Cardiac muscle cell (in vitro differentiated cells and primary cell): ENCODE data around the gene CCDC169. TPM values are rescaled to one million over a fixed set of nuclear protein-coding genes. Genes with fewer than 3 reads are reported as not detected.

ENCODE experiments used
- DNase-seq, 2 donors: peaks; one replicate each; pipeline versions ENCODE4 v3.0.0 to v3.0.0-alpha.2; 2010 to 2017; ENCODE audit warnings: low read depth in 1 of 2, low spot score in 1 of 2
- H3K27ac ChIP-seq: fragments of 200-600 bp; sonication (generic); 2 replicates; pipeline ENCODE4 v1.5.1; 2016
- H3K27me3 ChIP-seq: fragments of 200-600 bp; sonication (generic); 2 replicates; pipeline ENCODE4 v1.6.0; 2016; ENCODE audit warnings: control low read depth
- H3K36me3 ChIP-seq: fragments of 200-600 bp; sonication (generic); 2 replicates; pipeline ENCODE4 v1.5.1; 2016; ENCODE audit warnings: control low read depth
- H3K4me1 ChIP-seq: fragments of 200-600 bp; sonication (generic); 2 replicates; pipeline ENCODE4 v1.8.1; 2017; ENCODE audit warnings: low read depth, mild to moderate bottlenecking, mixed run types
- H3K4me3 ChIP-seq: fragments of 200-600 bp; sonication (generic); 2 replicates; pipeline ENCODE4 v1.5.1; 2016; ENCODE audit warnings: mild to moderate bottlenecking
- H3K9me3 ChIP-seq: fragments of 200-600 bp; sonication (generic); 2 replicates; pipeline ENCODE4 v1.5.1; 2017; ENCODE audit warnings: low read depth, mild to moderate bottlenecking, control low read depth
- CTCF ChIP-seq: IDR thresholded peaks from 2 replicates; pipeline ENCODE4 v1.5.1; 2012; ENCODE audit warnings: low read depth, mild to moderate bottlenecking, low read length
- polyA plus RNA-seq: library from polyadenylated mRNA; unstranded; fragments of >200 nt; fragmentation: Nextera tagmentation; extraction: Ambion mirVana; gene quantifications from 2 replicates; pipeline ENCODE4 v1.2.1, GENCODE V29; 2016
- total RNA-seq: library from RNA; depleted of rRNA; stranded (reverse); fragments of >200 nt; gene quantifications from 2 replicates; pipeline ENCODE4 v1.2.3, GENCODE V29; 2016

Gene CCDC169
- total and polyA plus RNA-seq, 2 experiments from 2014 or later, result 6.9 TPM

- Histone ChIP-seq H3K27me3 (no peaks in the 10 kb centered on the region), H3K4me1 (no peaks in the 10 kb centered on the region), H3K9me3 (no peaks in the 10 kb centered on the region), H3K4me3 (no peak overlapping the region), H3K36me3 (peaks cover 2% of the 10 kb centered on the region), H3K27ac (no peak overlapping the region)
- TF ChIP-seq CTCF, result no peak
- DNase-seq, result no peak
Observed at GRCh38 chr13:36242761-36243160, 54.9 kb downstream of the CCDC169 start.

GRCh38 chr13:36231236-36231635 is 66.4 kb downstream of the CCDC169 start:
- Histone ChIP-seq H3K27me3 (no peaks in the 10 kb centered on the region), H3K27ac (no peak overlapping the region), H3K36me3 (no peaks in the 10 kb centered on the region), H3K9me3 (no peaks in the 10 kb centered on the region), H3K4me1 (no peaks in the 10 kb centered on the region), H3K4me3 (no peak overlapping the region)
- TF ChIP-seq CTCF, result no peak
- DNase-seq, result no peak

GRCh38 chr13:36224730-36225129 is 72.9 kb downstream of the CCDC169 start:
- no peaks in the 10 kb centered on the region for H3K9me3 ChIP-seq
- no peaks in the 10 kb centered on the region for H3K27me3 ChIP-seq
- no peaks in the 10 kb centered on the region for H3K36me3 ChIP-seq
- no peaks in the 10 kb centered on the region for H3K4me1 ChIP-seq
- no peak for DNase-seq
- no peak overlapping the region for H3K4me3 ChIP-seq
- TF ChIP-seq CTCF, result no peak
- H3K27ac ChIP-seq, result no peak overlapping the region

- Histone ChIP-seq H3K36me3 (no peaks in the 10 kb centered on the region), H3K27me3 (no peaks in the 10 kb centered on the region), H3K4me3 (no peak overlapping the region), H3K4me1 (no peaks in the 10 kb centered on the region), H3K9me3 (no peaks in the 10 kb centered on the region), H3K27ac (no peak overlapping the region)
- no peak for DNase-seq
- no peak for TF ChIP-seq CTCF
Observed at GRCh38 chr13:36219883-36220282, 77.7 kb downstream of the CCDC169 start.

GRCh38 chr13:36217456-36217855 is 80.2 kb downstream of the CCDC169 start:
- H3K36me3 ChIP-seq, result no peaks in the 10 kb centered on the region
- no peak for DNase-seq

More at GRCh38 chr13:36217456-36217855, 80.2 kb downstream of the CCDC169 start:
- Histone ChIP-seq H3K27me3 (no peaks in the 10 kb centered on the region), H3K9me3 (no peaks in the 10 kb centered on the region), H3K27ac (no peak overlapping the region), H3K4me1 (no peaks in the 10 kb centered on the region), H3K4me3 (no peak overlapping the region)
- no peak for TF ChIP-seq CTCF
